ENCODE data around the gene KRTAP23-1. TPM values are rescaled to one million over a fixed set of nuclear protein-coding genes. Genes with fewer than 3 reads are reported as not detected.

The KRTAP23-1 gene
- total RNA-seq, 1 experiment from 2014 or later: not detected

DNA sequence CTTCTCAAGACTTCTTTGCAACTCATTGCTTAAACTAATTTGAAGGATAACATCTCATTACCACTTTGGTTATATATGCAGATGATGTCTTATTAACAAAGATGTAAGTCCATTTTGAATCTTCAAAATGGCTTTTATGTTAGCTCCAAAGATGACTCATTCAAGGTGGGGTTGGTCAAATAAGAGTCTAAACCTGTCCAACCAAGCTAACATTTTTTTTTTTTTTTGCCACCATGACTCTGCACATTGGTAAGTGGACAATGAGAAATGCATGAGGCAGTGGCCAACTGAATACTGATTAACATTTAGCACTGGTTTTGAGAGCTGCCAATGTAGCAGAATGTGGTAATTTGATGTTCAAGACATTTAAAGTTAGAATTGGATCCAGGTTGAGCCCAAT lies 10.6 kb downstream of the KRTAP23-1 start:
- Histone ChIP-seq H3K36me3 (ENCODE audit: control insufficient read depth, insufficient read depth, low read length) (no peaks in the 10 kb centered on the region), H3K27me3 (replicated peaks; ENCODE audit: control insufficient read depth, insufficient read depth, low read length) (no peaks in the 10 kb centered on the region), H3K9me3 (no peaks in the 10 kb centered on the region), H3K4me3 (ENCODE audit: low read depth, low read length) (no peak overlapping the region), H3K4me1 (no peaks in the 10 kb centered on the region)
- no peak overlapping the region for H3K4me3 Mint-ChIP-seq (ENCODE audit: unreplicated experiment)
- BruUV-seq (replicated peaks): no TSS peak
- no peaks in the 10 kb centered on the region for H3K36me3 Mint-ChIP-seq (ENCODE audit: insufficient read depth, unreplicated experiment)
- no peak overlapping the region for H3K27ac Mint-ChIP-seq (ENCODE audit: unreplicated experiment)
- TF ChIP-seq, protein P1, sequence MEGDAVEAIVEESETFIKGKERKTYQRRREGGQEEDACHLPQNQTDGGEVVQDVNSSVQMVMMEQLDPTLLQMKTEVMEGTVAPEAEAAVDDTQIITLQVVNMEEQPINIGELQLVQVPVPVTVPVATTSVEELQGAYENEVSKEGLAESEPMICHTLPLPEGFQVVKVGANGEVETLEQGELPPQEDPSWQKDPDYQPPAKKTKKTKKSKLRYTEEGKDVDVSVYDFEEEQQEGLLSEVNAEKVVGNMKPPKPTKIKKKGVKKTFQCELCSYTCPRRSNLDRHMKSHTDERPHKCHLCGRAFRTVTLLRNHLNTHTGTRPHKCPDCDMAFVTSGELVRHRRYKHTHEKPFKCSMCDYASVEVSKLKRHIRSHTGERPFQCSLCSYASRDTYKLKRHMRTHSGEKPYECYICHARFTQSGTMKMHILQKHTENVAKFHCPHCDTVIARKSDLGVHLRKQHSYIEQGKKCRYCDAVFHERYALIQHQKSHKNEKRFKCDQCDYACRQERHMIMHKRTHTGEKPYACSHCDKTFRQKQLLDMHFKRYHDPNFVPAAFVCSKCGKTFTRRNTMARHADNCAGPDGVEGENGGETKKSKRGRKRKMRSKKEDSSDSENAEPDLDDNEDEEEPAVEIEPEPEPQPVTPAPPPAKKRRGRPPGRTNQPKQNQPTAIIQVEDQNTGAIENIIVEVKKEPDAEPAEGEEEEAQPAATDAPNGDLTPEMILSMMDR (IDR thresholded peaks at IDR 0.05; ENCODE audit: insufficient read depth in 1 of 2, low read depth in 1 of 2, low read length in 1 of 2, severe bottlenecking in 1 of 2, unreplicated experiment in 1 of 2): no peak
- intact Hi-C loops (cut with micrococcal nuclease; ENCODE audit: unreplicated experiment): no loop called here
- H3K27me3 Mint-ChIP-seq (ENCODE audit: insufficient read depth, unreplicated experiment): peaks cover 3% of the 10 kb centered on the region
- no peak for DNase-seq
- CTCF ChIA-PET: interaction anchor here (0.7 kb wide), 1 partner anchor 111 kb away, joined by 3 read pairs; no protein-coding TSS in a partner anchor
- no peaks in the 10 kb centered on the region for H3K4me1 Mint-ChIP-seq (ENCODE audit: low read depth, unreplicated experiment)
- H3K9me3 Mint-ChIP-seq (ENCODE audit: unreplicated experiment): no peaks in the 10 kb centered on the region
- POLR2A ChIA-PET: no interaction called here

GRCh38 chr21:30337276-30337744 lies 11.1 kb downstream of the KRTAP23-1 start, which contains the start of gene KRTAP27-1:
TSS of gene KRTAP27-1 (minus strand) at chr21:30337694. CDS start at chr21:30337668, 26 bp downstream.
- Mint-ChIP-seq H3K27me3 (ENCODE audit: insufficient read depth, unreplicated experiment) (peaks cover 3% of the 10 kb centered on the region), H3K36me3 (ENCODE audit: insufficient read depth, unreplicated experiment) (no peaks in the 10 kb centered on the region), H3K4me3 (ENCODE audit: unreplicated experiment) (no peak within 1 kb of the TSS), H3K27ac (ENCODE audit: unreplicated experiment) (no peak within 1 kb of the TSS), H3K9me3 (ENCODE audit: unreplicated experiment) (no peaks in the 10 kb centered on the region), H3K4me1 (ENCODE audit: low read depth, unreplicated experiment) (no peaks in the 10 kb centered on the region)
- TF ChIP-seq, protein P1 (IDR thresholded peaks at IDR 0.05; ENCODE audit: insufficient read depth in 1 of 2, low read depth in 1 of 2, low read length in 1 of 2, severe bottlenecking in 1 of 2, unreplicated experiment in 1 of 2): no peak
- Histone ChIP-seq H3K27me3 (replicated peaks; ENCODE audit: control insufficient read depth, insufficient read depth, low read length) (no peaks in the 10 kb centered on the region), H3K4me3 (ENCODE audit: low read depth, low read length) (no peak within 1 kb of the TSS), H3K4me1 (no peaks in the 10 kb centered on the region), H3K36me3 (ENCODE audit: control insufficient read depth, insufficient read depth, low read length) (no peaks in the 10 kb centered on the region), H3K9me3 (no peaks in the 10 kb centered on the region)
- POLR2A ChIA-PET: no interaction called here
- CTCF ChIA-PET: no interaction called here
- no TSS peak for BruUV-seq (replicated peaks)
- no peak for DNase-seq
- intact Hi-C loops (cut with micrococcal nuclease; ENCODE audit: unreplicated experiment): no loop called here

DNA sequence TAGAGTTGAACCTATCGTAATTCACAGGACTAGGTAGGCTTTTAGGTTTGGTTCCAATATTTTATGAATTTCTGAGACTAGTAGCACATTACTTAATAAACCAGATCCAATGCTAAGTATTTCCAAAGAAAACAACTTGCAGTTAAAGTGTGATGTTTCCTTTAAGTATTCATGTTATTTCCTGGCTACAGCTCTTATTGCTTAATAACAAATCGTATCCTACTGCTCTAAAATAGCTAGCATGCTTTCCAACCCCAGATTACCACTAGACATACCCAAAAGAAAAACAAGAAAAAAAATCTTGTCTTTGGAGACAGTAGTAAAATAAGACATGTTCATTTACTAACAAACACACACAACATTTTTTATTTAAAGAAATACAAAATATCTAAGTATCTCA lies 11.8 kb downstream of the KRTAP23-1 start:
- ChIA-PET POLR2A (no interaction called here), CTCF (no interaction called here)
- BruUV-seq (replicated peaks): no TSS peak
- no peaks in the 10 kb centered on the region for H3K4me1 ChIP-seq
- no peaks in the 10 kb centered on the region for H3K36me3 Mint-ChIP-seq (ENCODE audit: insufficient read depth, unreplicated experiment)
- TF ChIP-seq, protein P1 (IDR thresholded peaks at IDR 0.05; ENCODE audit: insufficient read depth in 1 of 2, low read depth in 1 of 2, low read length in 1 of 2, severe bottlenecking in 1 of 2, unreplicated experiment in 1 of 2): no peak
- intact Hi-C loops (cut with micrococcal nuclease; ENCODE audit: unreplicated experiment): no loop called here
- H3K36me3 ChIP-seq (ENCODE audit: control insufficient read depth, insufficient read depth, low read length): no peaks in the 10 kb centered on the region
- no peak overlapping the region for H3K4me3 ChIP-seq (ENCODE audit: low read depth, low read length)
- H3K9me3 ChIP-seq: no peaks in the 10 kb centered on the region
- no peak overlapping the region for H3K4me3 Mint-ChIP-seq (ENCODE audit: unreplicated experiment)
- H3K27me3 ChIP-seq (replicated peaks; ENCODE audit: control insufficient read depth, insufficient read depth, low read length): no peaks in the 10 kb centered on the region
- H3K9me3 Mint-ChIP-seq (ENCODE audit: unreplicated experiment): no peaks in the 10 kb centered on the region
- no peak for DNase-seq
- H3K4me1 Mint-ChIP-seq (ENCODE audit: low read depth, unreplicated experiment): no peaks in the 10 kb centered on the region
- H3K27ac Mint-ChIP-seq (ENCODE audit: unreplicated experiment): no peak overlapping the region
- no peaks in the 10 kb centered on the region for H3K27me3 Mint-ChIP-seq (ENCODE audit: insufficient read depth, unreplicated experiment)
